ENCODE results near the gene KLC4.
A peak's percentile ranks its signal among the peaks of the same experiment; 100 is the strongest.

KLC4 gene

DNA sequence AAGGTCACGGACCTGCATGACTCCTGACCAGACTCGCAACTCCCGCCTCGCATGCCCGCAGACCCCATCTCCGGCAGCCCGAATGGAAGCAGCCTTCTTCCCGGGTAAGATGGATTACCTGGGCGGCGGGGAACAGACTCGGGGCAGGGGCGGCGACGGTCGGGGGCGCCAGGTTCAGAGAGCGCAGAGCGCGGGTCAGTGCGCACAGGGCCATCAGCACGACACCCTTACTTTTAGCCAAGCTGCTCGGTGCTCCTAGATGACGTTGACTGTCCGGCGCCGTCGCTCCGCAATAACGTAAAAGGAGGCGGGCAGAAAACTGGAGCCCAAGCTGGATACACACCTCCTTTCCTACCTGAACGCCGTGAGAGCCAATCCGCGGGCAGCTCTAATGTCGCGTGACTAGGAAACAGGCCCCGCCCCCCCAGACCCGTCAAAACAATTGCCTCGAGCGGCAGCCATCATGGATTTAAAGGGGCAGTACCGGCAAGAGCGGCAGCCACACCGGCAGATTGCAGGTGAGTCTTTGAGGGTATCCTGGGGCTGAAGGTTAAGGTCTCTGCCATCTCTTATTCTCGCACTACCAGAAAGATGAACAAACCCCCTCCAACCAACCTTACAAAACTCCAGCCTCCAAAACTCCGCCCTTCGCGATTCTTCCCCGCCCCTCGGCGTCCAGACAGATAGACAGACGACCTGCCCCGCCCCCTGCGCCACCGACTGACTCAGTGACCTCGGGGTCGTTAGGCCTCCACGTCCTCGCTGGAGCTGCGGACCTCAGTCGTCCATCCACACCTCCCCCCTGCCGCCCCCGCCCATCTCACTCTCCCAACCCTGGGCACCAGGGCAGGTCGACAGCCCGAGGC, at the start of gene KLC4, which contains the start of gene MRPL2:
TSS of gene KLC4 (plus strand) at position 464 of the 866 bp plus-strand sequence. CDS start 1,705 bp downstream, outside the sequence.
TSS of gene MRPL2 (minus strand) at position 267 of the 866 bp plus-strand sequence. CDS start at position 214, 53 bp downstream.
- peak; percentile 95 to 99 for DNase-seq (ENCODE audit: low read depth in 2 of 2)

DNA sequence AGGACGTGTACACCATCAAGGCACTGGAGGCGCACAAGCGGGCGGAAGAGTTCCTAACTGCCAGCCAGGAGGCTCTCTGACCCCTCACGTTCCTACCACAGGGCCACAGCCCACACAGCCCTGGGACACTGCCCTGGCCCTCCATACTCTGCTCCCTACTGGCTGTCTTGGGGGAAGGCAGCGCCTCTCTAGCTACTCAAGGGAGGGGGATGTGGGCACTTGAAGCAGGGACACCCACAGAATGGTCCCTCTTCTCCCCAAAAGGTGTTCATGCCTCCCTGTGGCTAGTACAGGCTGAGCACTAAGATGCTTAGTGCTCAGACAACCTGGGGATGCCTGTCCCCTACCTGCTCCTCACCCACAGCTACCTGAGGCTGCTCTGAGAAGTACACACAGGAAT, 48.2 kb upstream of the KLC4 start:
- no peak for DNase-seq (ENCODE audit: low read depth in 2 of 2)

DNA sequence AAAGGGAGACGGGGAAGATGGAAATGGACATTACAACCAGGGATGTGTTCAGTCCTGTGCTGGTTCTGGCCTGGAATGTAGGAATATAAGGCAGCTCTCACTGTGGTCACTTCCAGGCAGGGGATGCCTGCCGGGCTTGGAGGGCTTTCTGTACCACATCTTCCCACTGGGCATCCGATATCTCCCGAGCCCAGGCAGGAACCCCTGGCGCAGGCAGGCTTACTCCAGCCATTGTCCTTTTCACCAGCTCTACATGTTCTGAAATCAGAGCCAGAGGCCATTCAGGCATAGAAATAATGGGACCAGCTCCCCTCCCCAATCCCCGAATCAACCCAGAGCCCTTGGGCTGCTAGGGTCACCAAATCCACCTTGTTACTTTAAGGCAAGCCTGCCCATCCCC, 47.1 kb upstream of the KLC4 start:
- no peak for DNase-seq (ENCODE audit: low read depth in 2 of 2)

DNA sequence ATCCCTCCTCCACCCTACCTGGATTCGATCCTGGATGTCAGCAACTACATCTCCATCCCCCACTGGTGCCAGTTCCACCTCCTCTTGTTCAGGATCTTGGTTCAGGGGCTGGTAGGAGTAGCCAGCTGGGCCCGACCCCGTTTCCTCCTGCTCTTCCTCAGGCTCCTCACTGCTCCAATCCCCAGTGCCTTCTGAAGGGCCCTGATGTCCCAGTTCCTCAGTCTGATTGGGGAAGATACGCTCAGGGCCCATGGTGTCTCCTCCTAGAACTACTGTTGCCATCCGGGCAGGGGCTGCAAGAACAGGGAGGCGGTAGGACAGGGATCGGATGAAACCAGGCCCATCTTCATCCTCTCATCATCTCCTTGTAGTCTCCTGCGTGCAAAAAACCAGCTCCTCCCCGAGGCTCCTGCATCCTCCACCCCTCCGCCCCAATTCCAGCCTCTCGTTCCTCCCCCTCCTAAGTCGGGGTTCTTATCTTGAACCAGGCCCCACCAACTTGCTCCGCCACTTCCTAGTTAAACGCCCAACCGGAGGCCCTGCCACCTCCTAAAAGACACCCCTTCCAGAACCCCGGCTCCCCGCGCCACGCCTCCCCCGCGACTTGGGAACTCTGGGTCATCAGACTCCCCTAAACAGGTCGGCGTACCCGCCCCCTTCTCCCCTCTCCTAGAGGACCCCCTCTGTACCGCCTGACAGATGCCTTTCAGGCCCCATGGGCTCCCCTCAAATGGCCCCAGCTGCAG, 46.2 kb upstream of the KLC4 start:
- DNase-seq (ENCODE audit: low read depth in 2 of 2) = no peak

DNA sequence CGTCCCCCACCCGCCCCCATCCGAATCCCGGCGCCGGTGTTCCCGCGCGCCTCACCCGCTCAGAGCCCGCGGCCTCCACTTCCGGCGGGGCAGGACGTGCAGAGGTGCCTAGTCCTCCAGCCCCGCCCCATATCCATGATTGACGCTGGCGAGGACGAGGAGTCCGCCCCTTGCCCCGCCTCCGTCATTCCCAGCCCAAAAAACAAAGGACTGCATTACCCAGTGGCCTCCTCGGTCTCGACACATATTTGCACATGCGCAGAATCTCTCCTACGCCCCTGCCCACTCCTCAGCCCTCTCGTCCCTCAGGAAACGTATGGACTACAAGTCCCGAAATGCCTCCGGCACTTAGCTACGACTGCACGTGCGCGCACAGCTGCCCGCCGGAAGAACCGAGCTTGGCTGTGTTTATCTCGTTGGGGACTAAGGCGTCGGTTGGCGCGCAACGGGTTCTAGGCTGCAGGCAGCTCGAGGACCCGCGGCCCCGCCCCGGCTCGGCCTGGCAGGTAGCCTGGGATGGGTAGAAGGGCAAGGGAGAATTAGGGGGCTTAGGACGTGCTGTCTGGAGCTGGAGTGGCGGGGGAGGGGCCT, 45.5 kb upstream of the KLC4 start, which contains the start of the genes KLHDC3 and MEA1:
TSS of gene KLHDC3 (plus strand) at position 407 of the 591 bp plus-strand sequence. CDS start 2,944 bp downstream, outside the sequence.
TSS of gene MEA1 (minus strand) at position 104 of the 591 bp plus-strand sequence. CDS start 133 bp downstream, outside the sequence.
- DNase-seq (ENCODE audit: low read depth in 2 of 2) = peak; percentile 93 to 95

DNA sequence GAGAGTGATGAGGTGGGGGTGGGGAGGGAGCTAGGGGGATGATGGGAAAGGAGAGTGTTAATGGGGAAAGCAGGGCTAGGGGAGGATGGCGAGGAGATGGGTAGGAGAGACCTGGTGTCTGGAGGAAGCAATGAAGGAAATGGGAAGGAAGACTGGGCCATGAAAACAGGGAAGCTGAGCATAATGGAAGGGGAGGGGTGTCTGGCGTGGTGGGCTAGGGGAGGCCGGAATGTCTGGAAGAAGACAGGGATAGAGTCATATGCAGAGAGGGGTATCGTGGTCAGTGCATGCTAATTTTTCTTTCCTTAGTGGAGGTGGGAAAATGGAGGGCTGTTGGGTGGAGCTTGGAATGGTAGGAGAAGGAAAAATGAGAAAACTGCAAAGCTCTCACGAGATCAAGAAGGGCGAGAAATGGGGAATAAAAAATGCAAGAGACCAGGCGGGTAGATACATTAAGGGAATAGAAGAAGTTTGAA, 45.0 kb upstream of the KLC4 start:
- DNase-seq (ENCODE audit: low read depth in 2 of 2) = no peak

DNA sequence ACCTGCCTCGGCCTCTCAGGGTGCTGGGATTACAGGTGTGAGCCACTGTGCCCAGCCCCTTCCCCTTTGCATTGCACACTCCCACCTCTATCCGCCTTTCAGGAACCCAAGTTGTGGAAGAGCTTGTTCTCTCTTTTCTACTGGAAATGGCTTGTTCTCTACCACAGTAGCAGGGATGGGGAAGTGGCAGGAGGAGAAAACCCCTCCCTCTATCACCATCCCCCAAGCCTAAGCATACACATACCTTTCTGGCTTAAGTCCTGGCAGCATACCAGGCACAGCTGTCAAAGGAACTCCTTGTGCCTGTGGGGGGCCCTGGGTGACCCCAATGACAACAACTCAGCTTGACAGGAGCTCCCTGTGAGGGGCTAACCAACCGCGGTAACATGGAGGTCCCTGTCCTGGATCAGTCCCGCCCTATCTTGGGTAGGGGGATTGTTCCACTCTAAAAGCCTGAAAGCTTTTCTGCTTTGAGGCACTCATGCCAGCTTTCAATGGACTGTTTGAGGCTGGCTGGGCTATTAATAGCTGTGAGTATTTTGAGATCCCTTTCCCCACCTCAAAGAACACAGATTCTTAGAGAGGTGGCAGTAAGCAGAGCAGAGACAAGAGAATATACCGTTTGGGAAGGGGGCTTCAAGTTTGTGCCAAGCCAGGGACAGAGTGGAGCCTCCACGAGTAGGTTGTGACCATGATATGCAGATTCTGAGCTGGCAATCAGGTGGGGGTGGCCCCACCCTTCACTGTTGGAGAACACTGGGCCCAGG, 43.1 kb upstream of the KLC4 start:
- no peak for DNase-seq (ENCODE audit: low read depth in 2 of 2)

DNA sequence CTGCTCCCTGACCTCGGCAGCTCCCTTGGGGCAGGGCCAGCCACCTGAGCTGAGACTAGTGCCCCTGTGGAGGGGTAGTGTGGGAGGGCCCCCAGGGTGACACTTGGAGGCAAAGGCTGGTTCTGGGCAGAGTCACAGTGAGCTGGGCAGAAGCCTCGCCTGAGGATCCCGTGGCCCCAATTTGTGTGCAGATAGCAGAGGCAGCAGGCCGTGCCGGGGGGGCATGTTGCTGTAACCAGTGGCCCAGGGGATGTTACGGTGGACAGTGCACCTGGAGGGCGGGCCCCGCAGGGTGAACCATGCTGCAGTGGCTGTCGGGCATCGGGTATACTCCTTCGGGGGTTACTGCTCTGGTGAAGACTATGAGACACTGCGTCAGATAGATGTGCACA, 42.5 kb upstream of the KLC4 start:
- DNase-seq (ENCODE audit: low read depth in 2 of 2) = no peak

DNA sequence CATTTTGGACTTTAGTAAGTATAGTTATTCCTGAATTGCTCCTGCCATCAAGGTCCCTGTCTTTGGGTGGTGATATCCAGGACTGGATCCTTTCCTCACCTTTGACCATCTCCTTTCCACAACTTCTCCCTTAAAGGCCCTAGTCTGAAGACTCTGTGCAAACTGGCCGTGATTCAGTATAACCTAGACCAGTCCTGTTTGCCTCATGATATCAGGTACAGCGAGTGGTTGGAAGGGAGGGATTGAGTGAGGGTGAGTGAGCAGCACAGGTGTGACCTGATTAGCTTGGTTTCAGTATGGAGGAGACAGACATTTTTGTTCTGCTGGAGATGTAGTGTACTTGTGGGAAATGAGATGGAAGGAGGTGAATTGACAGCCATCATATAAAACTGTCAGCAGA, 40.3 kb upstream of the KLC4 start:
- DNase-seq (ENCODE audit: low read depth in 2 of 2) = no peak

DNA sequence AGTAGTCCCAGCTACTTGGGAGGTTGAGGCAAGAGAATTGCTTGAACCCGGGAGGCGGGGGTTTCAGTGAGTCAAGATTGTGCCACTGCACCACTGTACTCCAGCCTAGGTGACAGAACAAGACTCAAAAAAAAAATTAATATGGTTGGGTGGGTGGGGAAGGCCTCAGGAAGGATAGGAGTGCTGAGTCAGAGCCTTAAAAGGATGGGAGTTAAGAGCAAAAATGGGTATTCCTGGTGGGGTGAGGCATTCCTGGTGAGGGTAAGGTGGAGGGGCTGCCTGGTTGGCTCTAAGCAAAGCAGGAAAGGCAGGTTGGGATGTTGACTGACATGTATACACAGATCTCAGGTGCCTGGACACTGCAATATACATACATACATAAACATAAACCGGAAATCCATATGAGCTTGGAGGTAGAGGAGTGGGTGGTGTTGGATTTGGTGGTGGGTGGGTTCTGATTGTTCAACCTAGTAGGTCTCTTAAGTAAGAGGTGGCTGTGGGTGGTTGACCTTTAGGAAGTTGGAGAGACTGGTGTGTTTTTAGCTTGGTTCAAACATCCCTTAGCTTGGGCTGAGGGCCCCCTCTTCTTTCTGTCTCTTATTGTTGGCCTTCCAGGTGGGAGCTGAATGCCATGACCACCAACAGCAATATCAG, 39.3 kb upstream of the KLC4 start:
- DNase-seq (ENCODE audit: low read depth in 2 of 2) = no peak

DNA sequence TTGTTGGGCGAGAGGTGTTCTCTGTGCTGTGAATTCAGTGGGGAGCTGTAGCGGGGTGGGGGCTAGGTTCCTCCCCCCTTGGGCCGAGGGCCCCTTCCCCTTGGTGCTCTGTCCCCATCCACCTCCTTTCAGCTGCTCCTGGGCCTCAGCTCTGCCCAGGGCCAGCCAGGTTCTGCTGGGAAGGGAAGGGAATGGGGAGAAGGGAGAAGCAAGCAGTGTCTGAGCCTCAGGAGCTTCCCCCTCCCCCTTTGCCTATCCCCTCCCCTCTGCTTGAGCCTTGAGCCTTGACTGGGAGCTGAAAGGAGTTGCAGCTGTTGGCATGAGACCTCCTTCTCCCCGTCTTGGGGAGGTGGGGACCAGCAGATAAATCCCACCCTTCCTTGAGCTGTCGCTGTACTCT, 38.6 kb upstream of the KLC4 start:
- no peak for DNase-seq (ENCODE audit: low read depth in 2 of 2)

DNA sequence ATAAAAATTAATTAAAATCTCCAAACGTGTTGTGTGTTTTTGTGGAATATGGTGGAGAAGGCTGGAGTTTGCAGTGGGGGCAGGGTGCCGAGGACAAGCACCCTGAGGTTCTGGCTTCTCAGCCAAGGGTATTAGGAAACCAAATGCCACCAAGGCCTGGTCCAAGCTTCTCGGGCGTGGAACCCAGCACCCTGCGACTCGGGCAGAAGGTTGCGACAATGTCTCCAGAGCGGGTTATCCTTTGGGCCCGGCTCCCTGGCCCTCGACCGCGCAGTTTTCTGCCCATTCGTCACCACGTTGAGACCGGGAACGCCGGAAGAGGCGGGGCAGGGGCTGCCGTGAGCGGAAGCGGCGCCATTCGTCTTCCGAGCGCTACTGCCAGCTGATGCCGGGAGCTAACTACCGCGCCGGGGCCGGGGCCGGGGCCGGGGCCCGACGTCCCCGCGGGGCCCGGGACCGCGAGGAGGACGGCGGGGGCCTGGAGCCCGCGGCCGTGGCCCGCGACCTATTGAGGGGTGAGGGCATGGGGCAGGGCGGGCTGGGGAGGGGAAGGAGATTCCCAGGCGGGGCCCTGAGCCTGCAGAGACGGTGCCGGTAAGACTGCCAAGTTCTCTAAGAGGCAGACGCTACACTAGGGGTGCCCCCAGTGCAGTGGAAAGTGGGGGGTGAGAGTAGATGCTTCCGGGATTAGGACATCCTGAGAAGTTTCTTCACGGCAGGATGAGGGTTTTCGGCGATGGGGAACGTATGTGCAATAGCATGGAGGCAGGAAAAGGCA, 38.0 kb upstream of the KLC4 start, which contains the start of gene RRP36:
TSS of gene RRP36 (plus strand) at position 354 of the 778 bp plus-strand sequence. CDS start at position 386, 32 bp downstream.
- DNase-seq (ENCODE audit: low read depth in 2 of 2) = peak; percentile 37 to 41

DNA sequence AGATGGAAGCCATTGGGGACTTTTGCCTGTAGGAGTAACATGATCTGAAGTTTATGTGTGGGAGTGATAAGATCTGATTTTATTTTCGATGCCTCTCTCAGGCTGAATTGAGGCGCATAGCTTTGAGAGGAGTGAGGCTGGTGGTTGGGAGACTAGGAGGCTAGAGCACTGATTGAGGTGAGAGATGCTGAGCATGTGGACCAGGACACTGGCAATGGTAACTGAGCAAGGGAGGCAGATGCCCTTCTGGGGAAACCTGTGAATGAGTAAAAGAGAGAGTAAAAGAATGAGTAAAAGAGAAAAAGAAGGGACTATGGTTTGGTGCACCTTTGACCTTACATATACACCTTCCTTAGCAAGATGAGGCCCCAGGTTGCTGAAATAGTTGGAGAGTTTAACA, 35.0 kb upstream of the KLC4 start:
- no peak for DNase-seq (ENCODE audit: low read depth in 2 of 2)

DNA sequence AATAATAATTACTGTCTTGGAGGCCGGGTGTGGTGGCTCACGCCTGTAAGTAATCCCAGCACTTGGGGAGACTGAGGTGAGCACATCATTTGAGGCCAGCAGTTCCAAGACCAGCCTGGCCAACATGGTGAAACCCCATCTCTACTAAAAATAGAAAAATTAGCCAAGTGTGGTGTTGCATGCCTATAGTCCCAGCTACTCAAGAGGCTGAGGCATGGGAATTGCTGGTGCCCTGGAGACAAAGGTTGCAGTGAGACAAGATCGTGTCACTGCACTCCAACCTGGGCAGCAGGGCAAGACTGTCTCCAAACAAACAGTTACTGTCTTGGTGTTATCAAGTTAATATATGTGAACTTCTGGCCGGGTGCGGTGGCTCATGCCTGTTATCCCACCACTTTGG, 33.1 kb upstream of the KLC4 start:
- no peak for DNase-seq (ENCODE audit: low read depth in 2 of 2)

DNA sequence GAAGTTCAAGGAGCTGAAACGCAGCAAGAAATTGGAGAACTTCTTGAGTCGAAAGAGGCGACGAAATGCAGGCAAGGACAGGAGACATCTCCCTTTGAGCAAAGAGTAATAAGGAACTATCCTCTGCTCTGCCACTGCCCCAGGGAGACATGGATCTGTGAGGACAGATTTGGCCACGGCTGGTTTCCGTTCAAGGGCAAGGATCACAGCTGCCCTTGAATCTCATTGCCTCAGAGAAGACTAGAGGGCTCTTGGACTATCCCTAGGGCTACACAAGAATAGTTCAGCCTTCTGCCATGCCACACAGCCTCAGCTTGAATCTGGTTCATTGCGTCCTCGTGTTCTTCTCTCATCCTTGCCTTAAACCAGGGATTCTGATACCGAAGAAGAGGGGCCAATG, 30.3 kb upstream of the KLC4 start:
- DNase-seq (ENCODE audit: low read depth in 2 of 2) = no peak

DNA sequence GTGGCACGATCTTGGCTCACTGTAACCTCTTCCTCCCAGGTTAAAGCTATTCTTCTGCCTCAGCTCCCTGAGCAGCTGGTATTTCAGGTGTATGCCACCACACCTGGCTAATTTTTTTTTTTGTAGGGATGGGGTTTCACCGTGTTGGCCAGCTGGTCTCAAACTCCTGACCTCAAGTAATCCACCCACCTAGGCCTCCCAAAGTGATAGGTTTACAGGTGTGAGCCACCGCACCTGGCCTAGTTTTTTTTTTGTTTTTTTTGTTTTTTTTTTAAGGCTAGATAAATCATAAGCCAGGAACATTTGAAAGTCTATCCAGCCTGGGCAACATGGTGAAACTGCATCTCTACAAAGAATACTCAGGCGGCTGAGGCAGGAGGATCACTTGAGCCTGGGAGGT, 27.1 kb upstream of the KLC4 start:
- DNase-seq (ENCODE audit: low read depth in 2 of 2) = no peak

DNA sequence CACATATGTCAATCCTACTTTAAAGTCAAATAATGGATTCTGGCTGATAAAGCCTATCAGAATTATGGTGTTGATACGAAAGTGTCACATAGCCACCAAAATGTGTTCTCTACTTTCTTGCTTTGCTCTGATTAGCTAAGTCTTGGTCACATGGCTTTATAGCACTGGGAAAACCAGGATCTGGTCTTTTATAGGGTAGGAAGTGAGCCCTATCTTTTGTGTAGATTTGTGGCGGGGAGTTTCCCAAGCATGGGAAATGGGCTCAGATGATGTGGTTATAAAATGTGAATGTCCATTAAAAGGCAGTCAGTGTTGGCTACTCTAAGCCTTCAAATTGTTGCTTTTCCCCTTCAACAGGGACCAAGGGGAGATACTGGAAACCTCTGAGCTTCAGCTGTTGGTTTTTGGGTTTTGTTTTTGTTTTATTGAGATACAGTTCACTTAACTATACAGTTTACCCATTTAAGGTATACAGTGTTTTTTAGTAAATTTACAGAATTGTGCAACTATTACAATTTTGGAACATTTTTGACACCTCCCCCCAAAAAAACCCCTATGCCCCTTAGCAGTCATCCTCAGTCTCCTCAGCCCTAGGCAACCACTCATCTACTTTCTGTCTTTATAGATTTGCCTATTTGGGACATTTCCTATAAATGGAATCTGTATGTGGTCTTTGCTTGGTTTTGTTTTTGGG, 25.8 kb upstream of the KLC4 start:
- DNase-seq (ENCODE audit: low read depth in 2 of 2) = no peak

DNA sequence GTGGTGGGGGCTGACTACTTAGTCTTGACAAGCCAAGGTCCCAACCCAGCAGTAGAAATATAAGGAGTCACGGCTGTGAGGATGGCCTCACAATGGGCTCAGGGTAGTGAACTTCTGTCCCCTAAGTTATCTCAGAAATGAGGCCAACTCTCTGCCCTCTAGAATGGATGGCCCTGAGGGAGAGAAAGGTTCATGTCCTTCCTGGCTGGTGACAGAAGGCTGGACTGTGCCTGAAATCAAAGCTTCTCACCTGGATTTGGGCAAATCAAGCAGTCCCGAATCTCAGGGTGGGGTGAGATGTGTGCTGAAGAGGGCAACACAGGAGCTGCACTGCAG, 25.3 kb upstream of the KLC4 start:
- no peak for DNase-seq (ENCODE audit: low read depth in 2 of 2)

DNA sequence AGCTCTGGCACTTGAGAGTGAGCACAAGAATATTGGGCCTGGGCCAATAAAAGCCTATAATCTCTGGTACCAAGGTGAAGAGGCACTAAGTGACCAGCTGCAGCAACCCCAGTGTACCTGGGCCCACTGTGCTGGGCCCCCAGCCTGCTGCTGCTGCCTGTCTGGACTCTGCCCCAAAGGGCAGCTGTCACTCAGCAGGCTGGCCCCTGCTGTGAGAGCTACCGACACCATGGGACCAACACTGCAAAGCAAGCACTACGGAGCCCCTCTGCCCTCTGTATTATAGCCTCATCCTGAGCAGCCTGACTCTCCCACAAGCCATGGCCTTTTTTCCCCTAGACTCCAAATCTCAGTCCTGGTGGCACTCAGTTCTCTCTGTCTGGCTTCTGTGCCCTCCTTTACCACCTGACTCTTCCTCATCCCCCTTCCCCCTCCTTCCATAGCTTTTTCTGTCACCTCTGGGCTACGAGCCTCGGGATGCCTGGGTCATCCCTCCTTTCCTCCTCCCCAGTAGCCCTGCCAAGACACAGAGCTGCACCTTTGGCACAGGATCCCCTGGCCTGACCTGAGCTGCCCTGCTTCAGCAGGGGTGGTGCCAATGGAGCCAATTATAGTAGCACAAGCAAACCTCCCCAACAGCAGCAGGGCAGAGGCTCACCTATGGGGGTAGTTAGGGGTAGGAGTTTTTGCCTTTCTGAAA, 23.8 kb upstream of the KLC4 start:
- DNase-seq (ENCODE audit: low read depth in 2 of 2) = no peak

All from stimulated activated CD8-positive, alpha-beta memory T cell treated with anti-CD3 and anti-CD28 coated beads, Interleukin-2, amount 100 ng/mL, for 1 hour (primary cell).